CD4-positive, alpha-beta T cell treated with Interleukin-12 subunit alpha and Interleukin-12 subunit beta, for 1 hour (primary cell): ENCODE measurements around the gene SLC35B4.

Experiments used
- DNase-seq: peaks from one replicate; pipeline ENCODE4 v3.0.0-alpha.2; 2020

SLC35B4 gene

GRCh38 chr7:134316539-134317344, at the start of gene SLC35B4:
TSS of gene SLC35B4 (minus strand) at chr7:134316930. CDS start at chr7:134316751, 179 bp downstream.
- DNase-seq = peak; percentile 95

- no peak for DNase-seq
These were observed 49.8 kb upstream of the SLC35B4 start for GRCh38 chr7:134366481-134366880.

- DNase-seq = no peak
These were observed 48.8 kb upstream of the SLC35B4 start for GRCh38 chr7:134365341-134366054.

- no peak for DNase-seq
These were observed 47.9 kb upstream of the SLC35B4 start for GRCh38 chr7:134364619-134365037.

- DNase-seq = no peak
These were observed 46.1 kb upstream of the SLC35B4 start for GRCh38 chr7:134362587-134363483.

GRCh38 chr7:134359787-134360432, 43.2 kb upstream of the SLC35B4 start:
- DNase-seq = no peak

- no peak for DNase-seq
These were observed 40.8 kb upstream of the SLC35B4 start for GRCh38 chr7:134357486-134357885.

- no peak for DNase-seq
These were observed 39.7 kb upstream of the SLC35B4 start for GRCh38 chr7:134356421-134356936.

GRCh38 chr7:134355927-134356326, 39.2 kb upstream of the SLC35B4 start:
- DNase-seq = no peak

GRCh38 chr7:134355004-134355525, 38.3 kb upstream of the SLC35B4 start:
- no peak for DNase-seq

GRCh38 chr7:134353411-134353810, 36.7 kb upstream of the SLC35B4 start:
- no peak for DNase-seq

- no peak for DNase-seq
These were observed 34.7 kb upstream of the SLC35B4 start for GRCh38 chr7:134351424-134351823.

- DNase-seq = no peak
These were observed 34.0 kb upstream of the SLC35B4 start for GRCh38 chr7:134350709-134351108.

- DNase-seq = no peak
These were observed 30.8 kb upstream of the SLC35B4 start for GRCh38 chr7:134347567-134347966.

GRCh38 chr7:134343796-134344195, 27.1 kb upstream of the SLC35B4 start:
- no peak for DNase-seq

GRCh38 chr7:134343136-134343535, 26.4 kb upstream of the SLC35B4 start:
- DNase-seq = no peak

- no peak for DNase-seq
These were observed 22.7 kb upstream of the SLC35B4 start for GRCh38 chr7:134339475-134339874.

- no peak for DNase-seq
These were observed 21.2 kb upstream of the SLC35B4 start for GRCh38 chr7:134337980-134338379.

- no peak for DNase-seq
These were observed 17.7 kb upstream of the SLC35B4 start for GRCh38 chr7:134334408-134334807.

GRCh38 chr7:134333943-134334342, 17.2 kb upstream of the SLC35B4 start:
- no peak for DNase-seq

- DNase-seq = no peak
These were observed 16.2 kb upstream of the SLC35B4 start for GRCh38 chr7:134332892-134333291.

GRCh38 chr7:134331393-134331792, 14.7 kb upstream of the SLC35B4 start:
- DNase-seq = no peak
